ENCODE data around the gene STARD4. TPM values are rescaled to one million over a fixed set of nuclear protein-coding genes. Genes with fewer than 3 reads are reported as not detected.

Gene STARD4
- total RNA-seq, 1 experiment from 2014 or later = 48.5 TPM

GRCh38 chr5:111559680-111560079 lies 47.3 kb upstream of the STARD4 start:
- no peak for DNase-seq (ENCODE audit: low spot score)
- ATAC-seq = no peak
- Mint-ChIP-seq H3K27ac (no peak overlapping the region), H3K4me1 (peaks cover 23% of the 10 kb centered on the region), H3K27me3 (ENCODE audit: low read depth) (no peaks in the 10 kb centered on the region), H3K36me3 (peaks cover 11% of the 10 kb centered on the region), H3K9me3 (peaks cover 14% of the 10 kb centered on the region), H3K4me3 (no peak overlapping the region)
- ChIA-PET POLR2A (no interaction called here), CTCF (interaction anchor here (1.3 kb wide), 1 partner anchor 9 kb away, joined by 4 read pairs; no protein-coding TSS in a partner anchor)
- TF ChIP-seq OVOL2 (CRISPR knock-in tag; IDR thresholded peaks at IDR 0.05; ENCODE audit: borderline replicate concordance) = no peak
- TF ChIP-seq, protein P1, sequence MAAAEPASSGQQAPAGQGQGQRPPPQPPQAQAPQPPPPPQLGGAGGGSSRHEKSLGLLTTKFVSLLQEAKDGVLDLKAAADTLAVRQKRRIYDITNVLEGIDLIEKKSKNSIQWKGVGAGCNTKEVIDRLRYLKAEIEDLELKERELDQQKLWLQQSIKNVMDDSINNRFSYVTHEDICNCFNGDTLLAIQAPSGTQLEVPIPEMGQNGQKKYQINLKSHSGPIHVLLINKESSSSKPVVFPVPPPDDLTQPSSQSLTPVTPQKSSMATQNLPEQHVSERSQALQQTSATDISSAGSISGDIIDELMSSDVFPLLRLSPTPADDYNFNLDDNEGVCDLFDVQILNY (CRISPR knock-in tag; IDR thresholded peaks at IDR 0.05) = no peak
- TF ChIP-seq, protein P2, sequence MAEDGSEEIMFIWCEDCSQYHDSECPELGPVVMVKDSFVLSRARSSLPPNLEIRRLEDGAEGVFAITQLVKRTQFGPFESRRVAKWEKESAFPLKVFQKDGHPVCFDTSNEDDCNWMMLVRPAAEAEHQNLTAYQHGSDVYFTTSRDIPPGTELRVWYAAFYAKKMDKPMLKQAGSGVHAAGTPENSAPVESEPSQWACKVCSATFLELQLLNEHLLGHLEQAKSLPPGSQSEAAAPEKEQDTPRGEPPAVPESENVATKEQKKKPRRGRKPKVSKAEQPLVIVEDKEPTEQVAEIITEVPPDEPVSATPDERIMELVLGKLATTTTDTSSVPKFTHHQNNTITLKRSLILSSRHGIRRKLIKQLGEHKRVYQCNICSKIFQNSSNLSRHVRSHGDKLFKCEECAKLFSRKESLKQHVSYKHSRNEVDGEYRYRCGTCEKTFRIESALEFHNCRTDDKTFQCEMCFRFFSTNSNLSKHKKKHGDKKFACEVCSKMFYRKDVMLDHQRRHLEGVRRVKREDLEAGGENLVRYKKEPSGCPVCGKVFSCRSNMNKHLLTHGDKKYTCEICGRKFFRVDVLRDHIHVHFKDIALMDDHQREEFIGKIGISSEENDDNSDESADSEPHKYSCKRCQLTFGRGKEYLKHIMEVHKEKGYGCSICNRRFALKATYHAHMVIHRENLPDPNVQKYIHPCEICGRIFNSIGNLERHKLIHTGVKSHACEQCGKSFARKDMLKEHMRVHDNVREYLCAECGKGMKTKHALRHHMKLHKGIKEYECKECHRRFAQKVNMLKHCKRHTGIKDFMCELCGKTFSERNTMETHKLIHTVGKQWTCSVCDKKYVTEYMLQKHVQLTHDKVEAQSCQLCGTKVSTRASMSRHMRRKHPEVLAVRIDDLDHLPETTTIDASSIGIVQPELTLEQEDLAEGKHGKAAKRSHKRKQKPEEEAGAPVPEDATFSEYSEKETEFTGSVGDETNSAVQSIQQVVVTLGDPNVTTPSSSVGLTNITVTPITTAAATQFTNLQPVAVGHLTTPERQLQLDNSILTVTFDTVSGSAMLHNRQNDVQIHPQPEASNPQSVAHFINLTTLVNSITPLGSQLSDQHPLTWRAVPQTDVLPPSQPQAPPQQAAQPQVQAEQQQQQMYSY (CRISPR knock-in tag; IDR thresholded peaks at IDR 0.05) = no peak

DNA sequence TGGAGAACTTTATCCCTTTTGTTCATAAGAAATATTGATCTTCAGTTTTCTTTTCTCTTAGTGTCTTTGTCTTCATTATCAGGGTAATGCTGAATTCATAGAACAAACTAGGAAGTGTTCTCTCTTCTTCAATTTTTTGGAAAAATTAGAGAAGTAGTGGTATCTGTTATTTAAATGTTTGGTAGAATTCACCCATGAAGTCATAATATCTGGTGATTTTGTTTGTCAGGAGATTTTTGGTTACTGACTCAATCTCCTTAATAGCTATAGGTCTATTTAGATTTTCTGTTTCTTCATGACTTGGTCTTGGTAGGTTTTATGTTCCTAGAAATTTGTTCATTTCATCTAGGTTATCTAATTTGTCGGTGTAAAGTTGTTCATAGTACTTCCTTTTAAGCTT lies 45.4 kb upstream of the STARD4 start:
- Mint-ChIP-seq H3K27ac (no peak overlapping the region), H3K27me3 (ENCODE audit: low read depth) (no peaks in the 10 kb centered on the region), H3K4me1 (peaks cover 28% of the 10 kb centered on the region), H3K36me3 (peaks cover 11% of the 10 kb centered on the region), H3K9me3 (peaks cover 19% of the 10 kb centered on the region), H3K4me3 (no peak overlapping the region)
- ATAC-seq = no peak
- no peak for DNase-seq (ENCODE audit: low spot score)
- ChIA-PET POLR2A (no interaction called here), CTCF (no interaction called here)
- TF ChIP-seq MXD4 (CRISPR knock-in tag; IDR thresholded peaks at IDR 0.05; ENCODE audit: borderline replicate concordance) (no peak), NFYB (CRISPR knock-in tag; conservative IDR thresholded peaks at IDR 0.05; ENCODE audit: low read depth) (no peak)

GRCh38 chr5:111557111-111557510 lies 44.8 kb upstream of the STARD4 start:
- H3K4me3 Mint-ChIP-seq = no peak overlapping the region

More at GRCh38 chr5:111557111-111557510, 44.8 kb upstream of the STARD4 start:
- Mint-ChIP-seq H3K27me3 (ENCODE audit: low read depth) (no peaks in the 10 kb centered on the region), H3K36me3 (peaks cover 11% of the 10 kb centered on the region), H3K27ac (no peak overlapping the region), H3K9me3 (peaks cover 19% of the 10 kb centered on the region), H3K4me1 (peaks cover 29% of the 10 kb centered on the region)
- DNase-seq (ENCODE audit: low spot score) (no peak), ATAC-seq (no peak)
- ChIA-PET POLR2A (no interaction called here), CTCF (no interaction called here)
- TF ChIP-seq, protein P3, sequence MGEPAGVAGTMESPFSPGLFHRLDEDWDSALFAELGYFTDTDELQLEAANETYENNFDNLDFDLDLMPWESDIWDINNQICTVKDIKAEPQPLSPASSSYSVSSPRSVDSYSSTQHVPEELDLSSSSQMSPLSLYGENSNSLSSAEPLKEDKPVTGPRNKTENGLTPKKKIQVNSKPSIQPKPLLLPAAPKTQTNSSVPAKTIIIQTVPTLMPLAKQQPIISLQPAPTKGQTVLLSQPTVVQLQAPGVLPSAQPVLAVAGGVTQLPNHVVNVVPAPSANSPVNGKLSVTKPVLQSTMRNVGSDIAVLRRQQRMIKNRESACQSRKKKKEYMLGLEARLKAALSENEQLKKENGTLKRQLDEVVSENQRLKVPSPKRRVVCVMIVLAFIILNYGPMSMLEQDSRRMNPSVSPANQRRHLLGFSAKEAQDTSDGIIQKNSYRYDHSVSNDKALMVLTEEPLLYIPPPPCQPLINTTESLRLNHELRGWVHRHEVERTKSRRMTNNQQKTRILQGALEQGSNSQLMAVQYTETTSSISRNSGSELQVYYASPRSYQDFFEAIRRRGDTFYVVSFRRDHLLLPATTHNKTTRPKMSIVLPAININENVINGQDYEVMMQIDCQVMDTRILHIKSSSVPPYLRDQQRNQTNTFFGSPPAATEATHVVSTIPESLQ (CRISPR knock-in tag; IDR thresholded peaks at IDR 0.05) = no peak
- TF ChIP-seq TEAD1 (CRISPR knock-in tag; IDR thresholded peaks at IDR 0.05) (no peak), IRF1 (CRISPR knock-in tag; IDR thresholded peaks at IDR 0.05) (no peak), MXD4 (CRISPR knock-in tag; IDR thresholded peaks at IDR 0.05; ENCODE audit: borderline replicate concordance) (no peak)
- TF ChIP-seq, protein P4, sequence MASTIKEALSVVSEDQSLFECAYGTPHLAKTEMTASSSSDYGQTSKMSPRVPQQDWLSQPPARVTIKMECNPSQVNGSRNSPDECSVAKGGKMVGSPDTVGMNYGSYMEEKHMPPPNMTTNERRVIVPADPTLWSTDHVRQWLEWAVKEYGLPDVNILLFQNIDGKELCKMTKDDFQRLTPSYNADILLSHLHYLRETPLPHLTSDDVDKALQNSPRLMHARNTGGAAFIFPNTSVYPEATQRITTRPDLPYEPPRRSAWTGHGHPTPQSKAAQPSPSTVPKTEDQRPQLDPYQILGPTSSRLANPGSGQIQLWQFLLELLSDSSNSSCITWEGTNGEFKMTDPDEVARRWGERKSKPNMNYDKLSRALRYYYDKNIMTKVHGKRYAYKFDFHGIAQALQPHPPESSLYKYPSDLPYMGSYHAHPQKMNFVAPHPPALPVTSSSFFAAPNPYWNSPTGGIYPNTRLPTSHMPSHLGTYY (CRISPR knock-in tag; IDR thresholded peaks at IDR 0.05) = no peak
